Fibroblast of peridontal ligament (primary cell): ENCODE data around the gene HLA-B.

Source experiments
- DNase-seq: peaks from one replicate; pipeline ENCODE4 v3.0.0-alpha.2; 2010; ENCODE audit errors: extremely low read depth

The HLA-B gene

DNA sequence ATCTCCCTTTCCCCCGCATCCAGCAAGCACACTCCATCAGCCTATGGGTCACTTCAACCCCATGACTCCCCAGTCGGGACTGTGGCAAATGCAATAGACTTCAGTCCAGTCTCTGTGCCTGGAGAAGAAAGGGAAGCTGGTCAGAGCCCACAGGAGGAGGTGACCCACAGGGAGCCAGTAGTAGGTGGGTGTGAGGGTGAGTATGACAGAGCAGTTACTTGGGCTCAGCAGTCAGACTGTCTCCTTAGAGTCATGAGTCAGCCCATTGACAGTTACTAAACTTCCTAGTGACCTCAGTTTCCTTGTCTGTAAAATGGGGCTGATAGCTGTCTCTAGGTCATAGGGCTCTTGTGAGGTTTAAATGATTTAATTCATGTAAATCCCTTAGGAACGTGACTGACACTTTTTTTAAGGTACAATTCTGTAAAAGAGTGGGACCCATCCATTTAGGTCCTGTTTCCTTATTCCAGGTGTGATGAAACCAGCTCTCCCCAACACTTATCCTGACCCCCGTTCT lies 51.2 kb downstream of the HLA-B start:
- DNase-seq = no peak

DNA sequence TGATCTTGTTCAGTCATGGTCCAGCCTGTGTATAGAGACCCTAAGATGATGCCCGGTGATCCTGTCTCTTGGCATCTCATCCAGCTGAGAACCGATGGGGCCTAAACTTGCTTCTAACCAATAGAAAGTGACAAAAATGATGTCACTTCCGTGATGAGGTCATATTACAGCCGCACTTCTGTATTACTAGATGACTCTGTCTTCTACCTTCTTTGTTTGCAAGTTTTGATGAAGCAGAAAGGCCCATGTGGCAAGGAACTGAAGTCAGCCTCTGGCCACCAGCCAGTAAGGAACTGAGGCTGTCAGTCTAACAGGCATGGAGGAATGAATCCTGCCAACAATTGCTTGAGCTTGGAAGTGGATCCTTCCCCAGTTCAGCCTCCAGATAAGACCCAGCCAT lies 52.3 kb downstream of the HLA-B start:
- DNase-seq = peak; percentile 2
